Smooth muscle cell (in vitro differentiated cells): Measurements from ENCODE around the gene INS. TPM values are rescaled to one million over a fixed set of nuclear protein-coding genes. Genes with fewer than 3 reads are reported as not detected.

Experiments used
- DNase-seq: peaks from one replicate; lab custom pipeline; 2025; ENCODE audit not compliant: unreplicated experiment; lab: John Stamatoyannopoulos, UW
- H2AFZ ChIP-seq: fragments of 200-600 bp; sonication (generic); 2 replicates; pipeline ENCODE4 v1.6.0; 2016; ENCODE audit warnings: antibody characterized with exemption, low read depth, mild to moderate bottlenecking
- H3F3A ChIP-seq: fragments of 200-600 bp; sonication (generic); 2 replicates; pipeline ENCODE4 v1.6.0; 2017; ENCODE audit warnings: antibody characterized with exemption, low read depth
- H3K27ac ChIP-seq: fragments of 200-600 bp; sonication (generic); 2 replicates; pipeline ENCODE4 v1.5.1; 2016; ENCODE audit warnings: low read depth, mild to moderate bottlenecking
- H3K27me3 ChIP-seq: fragments of 200-600 bp; sonication (generic); 2 replicates; pipeline ENCODE4 v1.6.1; 2016; ENCODE audit warnings: low read depth, mild to moderate bottlenecking
- H3K36me3 ChIP-seq: fragments of 200-600 bp; sonication (generic); 2 replicates; pipeline ENCODE4 v1.5.1; 2016; ENCODE audit warnings: low read depth
- H3K4me1 ChIP-seq: fragments of 200-600 bp; sonication (generic); 2 replicates; pipeline ENCODE4 v1.5.1; 2016; ENCODE audit warnings: low read depth
- H3K4me2 ChIP-seq: fragments of 200-600 bp; sonication (generic); 2 replicates; pipeline ENCODE4 v1.6.0; 2016; ENCODE audit warnings: mild to moderate bottlenecking
- H3K4me3 ChIP-seq: fragments of 200-600 bp; sonication (generic); 2 replicates; pipeline ENCODE4 v1.5.1; 2016; ENCODE audit warnings: mild to moderate bottlenecking
- H3K79me2 ChIP-seq: fragments of 200-600 bp; sonication (generic); 2 replicates; pipeline ENCODE4 v1.6.0; 2016; ENCODE audit warnings: low read depth, mild to moderate bottlenecking
- H3K9ac ChIP-seq: fragments of 200-600 bp; sonication (generic); 2 replicates; pipeline ENCODE4 v1.6.0; 2016; ENCODE audit warnings: low read depth
- H3K9me3 ChIP-seq: fragments of 200-600 bp; sonication (generic); replicated peaks from 2 replicates; pipeline ENCODE4 v1.5.1; 2016; ENCODE audit warnings: low read depth
- H4K20me1 ChIP-seq: fragments of 200-600 bp; sonication (generic); 2 replicates; pipeline ENCODE4 v1.6.0; 2016; ENCODE audit warnings: low read depth
- WGBS: methylation state at CpG from one replicate; pipeline ENCODE4 v1.1.7; 2016; ENCODE audit warnings: low lambda C conversion rate; 5-methylcytosine and 5-hydroxymethylcytosine counted together
- polyA plus RNA-seq: library from polyadenylated mRNA; unstranded; fragments of >200 nt; fragmentation: Nextera tagmentation; extraction: Ambion mirVana; gene quantifications from 2 replicates; pipeline ENCODE4 v1.2.1, GENCODE V29; 2016
- total RNA-seq: library from RNA; depleted of rRNA; stranded (reverse); fragments of >200 nt; gene quantifications from 2 replicates; pipeline ENCODE4 v1.2.3, GENCODE V29; 2014
- TF ChIP-seq, protein P1 (sequence below): fragments of 200-600 bp; sonication (generic); IDR thresholded peaks from 2 replicates; pipeline ENCODE4 v1.5.1; 2017; ENCODE audit warnings: borderline replicate concordance, mild to moderate bottlenecking, antibody characterized with exemption; ENCODE audit not compliant: insufficient read depth, poor library complexity, severe bottlenecking

The INS gene
- total and polyA plus RNA-seq, 2 experiments from 2014 or later = not detected

DNA sequence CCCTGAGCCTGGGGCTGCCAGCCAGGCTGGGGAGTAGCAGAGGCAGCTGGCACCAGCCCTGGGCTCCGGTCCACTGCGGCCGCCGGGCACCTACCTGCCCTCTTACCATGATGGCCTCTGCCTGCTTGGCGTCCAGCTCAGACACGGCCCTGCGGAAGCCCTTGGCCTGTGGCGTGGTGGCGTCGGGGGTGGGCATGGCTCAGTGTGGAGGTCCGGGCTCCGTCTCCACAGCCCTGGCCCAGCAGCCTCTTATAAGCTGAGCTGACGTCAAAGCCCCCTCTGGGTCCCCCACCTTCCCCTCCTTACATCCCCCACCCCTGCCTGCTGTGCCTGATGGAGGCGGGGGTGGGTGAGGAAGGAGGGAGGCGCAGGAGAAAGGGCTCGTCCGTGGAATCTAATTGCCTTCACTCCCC is 10.6 kb upstream of the INS start, which contains the start of gene TH:
TSS of gene TH (minus strand) at position 225 of the 413 bp plus-strand sequence. CDS start at position 196, 29 bp downstream.
- no peaks in the 10 kb centered on the region for H3K79me2 ChIP-seq
- 89% methylated on average over 14 of the region's 17 CpGs for WGBS

DNA sequence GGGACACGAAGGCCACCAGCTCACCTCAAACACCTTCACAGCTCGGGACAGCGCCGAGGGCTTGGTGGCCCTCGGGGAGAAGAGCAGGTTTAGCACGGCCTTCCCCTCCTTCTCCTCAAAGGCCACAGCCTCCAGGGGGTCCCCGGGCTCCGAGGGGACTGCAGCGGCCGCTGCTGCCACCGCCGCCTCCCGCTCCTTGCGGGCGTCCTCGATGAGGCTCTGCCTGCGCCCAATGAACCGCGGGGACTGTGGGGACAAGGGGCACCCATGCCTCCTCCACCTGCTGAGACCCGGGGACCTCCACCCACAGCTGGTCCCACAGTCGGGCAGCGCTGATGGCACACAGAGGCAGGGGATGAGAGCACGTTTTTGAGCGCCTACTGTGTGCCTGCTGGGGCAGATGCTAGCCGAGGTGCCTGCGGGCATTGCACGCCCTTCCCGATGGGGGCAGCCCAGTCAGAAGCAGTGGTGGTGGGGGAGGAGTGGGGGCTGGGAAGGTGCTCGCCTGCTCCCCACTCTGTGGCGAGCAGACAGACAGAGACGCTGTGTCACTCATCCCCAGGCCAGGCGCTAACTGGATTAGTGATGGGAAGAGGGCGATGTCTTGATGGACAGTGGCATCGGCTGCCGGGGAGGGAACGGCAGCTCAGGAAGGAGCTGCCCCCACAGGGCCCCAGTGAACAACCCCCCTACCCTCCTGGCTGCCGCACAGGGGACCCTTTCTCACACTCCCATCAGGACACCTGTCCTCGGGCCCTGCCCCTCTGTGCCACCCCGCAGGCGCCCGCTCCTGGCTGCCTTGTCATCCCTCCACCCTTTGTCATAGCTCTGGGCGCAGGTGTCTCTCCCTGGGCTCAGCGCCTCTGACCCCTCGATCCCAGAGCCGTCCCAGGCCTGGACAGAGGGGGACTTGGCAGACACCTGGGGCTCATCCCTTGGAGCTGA is 8.9 kb upstream of the INS start:
- TF ChIP-seq, protein P1, sequence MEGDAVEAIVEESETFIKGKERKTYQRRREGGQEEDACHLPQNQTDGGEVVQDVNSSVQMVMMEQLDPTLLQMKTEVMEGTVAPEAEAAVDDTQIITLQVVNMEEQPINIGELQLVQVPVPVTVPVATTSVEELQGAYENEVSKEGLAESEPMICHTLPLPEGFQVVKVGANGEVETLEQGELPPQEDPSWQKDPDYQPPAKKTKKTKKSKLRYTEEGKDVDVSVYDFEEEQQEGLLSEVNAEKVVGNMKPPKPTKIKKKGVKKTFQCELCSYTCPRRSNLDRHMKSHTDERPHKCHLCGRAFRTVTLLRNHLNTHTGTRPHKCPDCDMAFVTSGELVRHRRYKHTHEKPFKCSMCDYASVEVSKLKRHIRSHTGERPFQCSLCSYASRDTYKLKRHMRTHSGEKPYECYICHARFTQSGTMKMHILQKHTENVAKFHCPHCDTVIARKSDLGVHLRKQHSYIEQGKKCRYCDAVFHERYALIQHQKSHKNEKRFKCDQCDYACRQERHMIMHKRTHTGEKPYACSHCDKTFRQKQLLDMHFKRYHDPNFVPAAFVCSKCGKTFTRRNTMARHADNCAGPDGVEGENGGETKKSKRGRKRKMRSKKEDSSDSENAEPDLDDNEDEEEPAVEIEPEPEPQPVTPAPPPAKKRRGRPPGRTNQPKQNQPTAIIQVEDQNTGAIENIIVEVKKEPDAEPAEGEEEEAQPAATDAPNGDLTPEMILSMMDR = no peak
- Histone ChIP-seq H3F3A (no peaks in the 10 kb centered on the region), H3K27ac (no peak overlapping the region), H3K36me3 (no peaks in the 10 kb centered on the region), H3K9ac (no peak overlapping the region), H2AFZ (no peak overlapping the region), H4K20me1 (no peaks in the 10 kb centered on the region), H3K4me2 (no peak overlapping the region), H3K79me2 (no peaks in the 10 kb centered on the region), H3K27me3 (no peaks in the 10 kb centered on the region), H3K9me3 (no peaks in the 10 kb centered on the region), H3K4me3 (no peak overlapping the region), H3K4me1 (no peaks in the 10 kb centered on the region)
- DNase-seq = no peak
- WGBS = 90% methylated on average over 45 of the region's 45 CpGs

More for the DNA sequence above, 10.6 kb upstream of the INS start, which contains the start of gene TH:
- Histone ChIP-seq H3K27me3 (no peaks in the 10 kb centered on the region), H3F3A (no peaks in the 10 kb centered on the region), H3K4me1 (no peaks in the 10 kb centered on the region), H3K36me3 (no peaks in the 10 kb centered on the region), H2AFZ (no peak within 1 kb of the TSS), H3K9me3 (no peaks in the 10 kb centered on the region), H3K9ac (no peak within 1 kb of the TSS), H4K20me1 (no peaks in the 10 kb centered on the region), H3K4me2 (no peak within 1 kb of the TSS), H3K27ac (no peak within 1 kb of the TSS), H3K4me3 (no peak within 1 kb of the TSS)
- DNase-seq = no peak
- TF ChIP-seq, protein P1 = no peak

DNA sequence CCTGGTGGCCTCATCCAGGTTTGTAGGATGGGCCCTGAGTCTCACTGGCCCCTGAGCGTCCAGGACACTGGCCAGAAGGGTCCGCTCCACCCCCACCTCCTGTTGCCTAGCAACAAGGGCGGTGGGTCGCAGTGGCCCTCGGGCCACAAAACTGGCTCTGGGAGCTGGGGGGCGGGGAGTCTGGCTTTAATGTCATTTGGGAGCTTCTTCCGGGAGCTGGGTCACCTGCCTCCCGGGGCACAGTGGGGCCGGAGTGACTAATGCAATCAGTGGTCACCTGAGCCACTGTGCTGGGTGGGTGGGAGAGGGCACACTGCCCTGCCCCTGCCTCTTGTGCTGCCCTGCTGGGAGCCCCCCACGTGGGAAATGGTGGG is 8.0 kb upstream of the INS start:
- DNase-seq = no peak
- H3F3A ChIP-seq = no peaks in the 10 kb centered on the region
- TF ChIP-seq, protein P1 = no peak
- H3K27ac ChIP-seq = no peak overlapping the region
- H2AFZ ChIP-seq = no peak overlapping the region
- no peaks in the 10 kb centered on the region for H4K20me1 ChIP-seq
- no peaks in the 10 kb centered on the region for H3K79me2 ChIP-seq
- WGBS = 78% methylated on average over 9 of the region's 10 CpGs
- no peaks in the 10 kb centered on the region for H3K36me3 ChIP-seq
- no peaks in the 10 kb centered on the region for H3K4me1 ChIP-seq
- H3K9ac ChIP-seq = no peak overlapping the region
- no peak overlapping the region for H3K4me2 ChIP-seq
- H3K27me3 ChIP-seq = no peaks in the 10 kb centered on the region
- no peaks in the 10 kb centered on the region for H3K9me3 ChIP-seq
- no peak overlapping the region for H3K4me3 ChIP-seq
